GM04503 (cell line): ENCODE data around the gene NSUN5.
"Not testable (repeated sequence)": the region's sequence is repeated elsewhere in the genome, so short reads cannot be mapped to it uniquely, and the experiment has no call there.

Experiments used
- DNase-seq: peaks from one replicate; pipeline ENCODE4 v3.0.0-alpha.2; 2012; ENCODE audit warnings: low read depth

Gene NSUN5

DNA sequence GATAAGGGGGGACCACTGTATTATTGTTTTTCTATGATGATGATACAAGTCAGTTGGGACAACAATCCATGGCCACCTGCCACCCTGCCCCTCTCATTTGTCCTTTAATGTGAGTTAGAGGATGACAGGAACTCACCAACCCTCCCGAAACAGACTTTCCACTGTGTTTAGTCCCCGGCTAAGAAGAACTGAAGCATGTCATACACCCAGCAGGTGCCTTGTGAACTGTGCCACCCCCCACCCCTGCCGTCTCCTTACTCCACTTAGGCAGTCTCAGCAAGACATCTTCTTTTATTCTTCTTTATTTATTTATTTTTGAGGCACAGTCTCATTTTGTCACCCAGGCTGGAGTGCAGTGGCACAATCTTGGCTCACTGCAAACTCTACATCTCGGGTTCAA lies 40.8 kb downstream of the NSUN5 start:
- DNase-seq, result not testable (repeated sequence)

- DNase-seq, result not testable (repeated sequence)
Measured at GRCh38 chr7:73266719-73267368, 41.8 kb downstream of the NSUN5 start.

- DNase-seq, result not testable (repeated sequence)
Measured at GRCh38 chr7:73262416-73262815, 46.2 kb downstream of the NSUN5 start.
